ENCODE measurements around the gene PI4KB. TPM values are rescaled to one million over a fixed set of nuclear protein-coding genes. Genes with fewer than 3 reads are reported as not detected.

The PI4KB gene
- total and polyA plus RNA-seq, 2 of the 13 experiments (the other 11 are each of a cell fraction or from before 2014, with no cell fraction given) = 19.5 to 29.3 TPM

DNA sequence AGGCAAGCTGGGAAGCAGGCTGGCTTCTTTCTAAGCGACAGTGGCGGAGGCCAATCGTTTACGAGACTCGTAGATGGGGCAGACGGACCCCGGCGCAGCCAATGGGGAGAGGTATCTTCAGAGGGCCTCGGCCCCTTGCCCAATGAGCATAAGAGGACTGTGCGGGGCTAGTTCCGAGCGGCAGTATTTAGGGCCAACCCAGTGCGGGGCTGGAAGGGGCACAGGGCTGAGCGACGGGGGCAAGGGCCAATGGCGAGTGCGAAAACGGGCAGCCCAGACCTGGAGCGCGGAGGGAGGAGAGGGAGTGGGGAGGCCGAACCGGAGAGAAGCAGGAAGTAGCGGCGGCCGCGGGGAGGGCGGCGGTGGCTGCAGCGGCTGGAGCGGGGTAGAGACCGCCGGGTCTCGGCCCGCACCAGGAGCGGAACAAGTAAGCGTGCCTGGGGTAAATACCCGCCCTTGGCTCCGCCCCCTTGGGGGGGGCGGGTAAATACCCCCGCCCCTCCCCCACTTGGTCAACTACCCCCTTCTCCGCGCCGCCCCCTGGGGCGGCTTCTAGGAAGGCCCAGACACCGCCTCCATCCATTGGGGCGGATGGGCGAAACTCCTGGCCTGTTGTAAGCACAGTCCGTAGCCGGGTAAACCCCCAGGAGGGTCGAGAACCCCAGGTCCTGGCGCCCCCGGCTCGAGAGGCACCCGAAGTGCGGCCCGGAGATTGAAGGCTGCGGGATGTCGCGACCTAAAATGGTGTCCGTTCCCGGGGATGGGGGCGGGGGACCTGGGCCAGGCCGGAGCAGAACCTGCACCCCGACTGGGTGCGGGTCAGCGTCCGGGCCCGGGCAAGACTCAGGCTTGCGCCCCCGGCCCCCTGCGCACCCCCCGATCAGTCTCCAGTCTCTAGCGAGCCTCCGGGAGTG is 45.0 kb downstream of the PI4KB start, which contains the start of gene ZNF687 (continued):
- TF ChIP-seq, protein P1, sequence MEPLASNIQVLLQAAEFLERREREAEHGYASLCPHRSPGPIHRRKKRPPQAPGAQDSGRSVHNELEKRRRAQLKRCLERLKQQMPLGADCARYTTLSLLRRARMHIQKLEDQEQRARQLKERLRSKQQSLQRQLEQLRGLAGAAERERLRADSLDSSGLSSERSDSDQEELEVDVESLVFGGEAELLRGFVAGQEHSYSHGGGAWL (CRISPR knock-in tag; IDR thresholded peaks at IDR 0.05) = peak; percentile 23
- TF ChIP-seq PITX1 (CRISPR knock-in tag; IDR thresholded peaks at IDR 0.05) = no peak
- TF ChIP-seq, protein P2, sequence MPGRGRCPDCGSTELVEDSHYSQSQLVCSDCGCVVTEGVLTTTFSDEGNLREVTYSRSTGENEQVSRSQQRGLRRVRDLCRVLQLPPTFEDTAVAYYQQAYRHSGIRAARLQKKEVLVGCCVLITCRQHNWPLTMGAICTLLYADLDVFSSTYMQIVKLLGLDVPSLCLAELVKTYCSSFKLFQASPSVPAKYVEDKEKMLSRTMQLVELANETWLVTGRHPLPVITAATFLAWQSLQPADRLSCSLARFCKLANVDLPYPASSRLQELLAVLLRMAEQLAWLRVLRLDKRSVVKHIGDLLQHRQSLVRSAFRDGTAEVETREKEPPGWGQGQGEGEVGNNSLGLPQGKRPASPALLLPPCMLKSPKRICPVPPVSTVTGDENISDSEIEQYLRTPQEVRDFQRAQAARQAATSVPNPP (CRISPR knock-in tag; IDR thresholded peaks at IDR 0.05) = no peak
- TF ChIP-seq FOXA1 (IDR thresholded peaks at IDR 0.05) = no peak
- TF ChIP-seq FOXA1 (CRISPR knock-in tag; IDR thresholded peaks at IDR 0.05) = 0 out of 2 replicates have a peak, but pooled peaks have one; percentile 25
- no peak for TF ChIP-seq IRX3 (CRISPR knock-in tag; IDR thresholded peaks at IDR 0.05; ENCODE audit: borderline replicate concordance, low read depth)
- TF ChIP-seq KAT7 (CRISPR knock-in tag; IDR thresholded peaks at IDR 0.05; ENCODE audit: borderline replicate concordance) = peak; percentile 54; the same call in 1 of the 2 replicates
- TF ChIP-seq ZNF546 (CRISPR knock-in tag; conservative IDR thresholded peaks at IDR 0.05) = 0 out of 2 replicates have a peak, but pooled peaks have one; percentile 1
- TF ChIP-seq, protein P3, sequence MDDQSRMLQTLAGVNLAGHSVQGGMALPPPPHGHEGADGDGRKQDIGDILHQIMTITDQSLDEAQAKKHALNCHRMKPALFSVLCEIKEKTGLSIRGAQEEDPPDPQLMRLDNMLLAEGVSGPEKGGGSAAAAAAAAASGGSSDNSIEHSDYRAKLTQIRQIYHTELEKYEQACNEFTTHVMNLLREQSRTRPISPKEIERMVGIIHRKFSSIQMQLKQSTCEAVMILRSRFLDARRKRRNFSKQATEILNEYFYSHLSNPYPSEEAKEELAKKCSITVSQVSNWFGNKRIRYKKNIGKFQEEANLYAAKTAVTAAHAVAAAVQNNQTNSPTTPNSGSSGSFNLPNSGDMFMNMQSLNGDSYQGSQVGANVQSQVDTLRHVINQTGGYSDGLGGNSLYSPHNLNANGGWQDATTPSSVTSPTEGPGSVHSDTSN (CRISPR knock-in tag; IDR thresholded peaks at IDR 0.05; ENCODE audit: borderline replicate concordance) = peak; percentile 99
- TF ChIP-seq SPEN (CRISPR knock-in tag; IDR thresholded peaks at IDR 0.05; ENCODE audit: low read depth) = peak; percentile 56; the same call in 1 of the 2 replicates
- peak in 1 of 2 experiments; percentile 10; a peak in 1 of 4 replicates for TF ChIP-seq KLF16 (CRISPR knock-in tag; IDR thresholded peaks at IDR 0.05)
- TF ChIP-seq LCORL (IDR thresholded peaks at IDR 0.05) = no peak
- no peak for TF ChIP-seq LCORL (CRISPR knock-in tag; IDR thresholded peaks at IDR 0.05)
- TF ChIP-seq ZSCAN20 (CRISPR knock-in tag; IDR thresholded peaks at IDR 0.05; ENCODE audit: borderline replicate concordance) = no peak
- TF ChIP-seq JUND (CRISPR knock-in tag; IDR thresholded peaks at IDR 0.05) = no peak
- TF ChIP-seq, protein P4, sequence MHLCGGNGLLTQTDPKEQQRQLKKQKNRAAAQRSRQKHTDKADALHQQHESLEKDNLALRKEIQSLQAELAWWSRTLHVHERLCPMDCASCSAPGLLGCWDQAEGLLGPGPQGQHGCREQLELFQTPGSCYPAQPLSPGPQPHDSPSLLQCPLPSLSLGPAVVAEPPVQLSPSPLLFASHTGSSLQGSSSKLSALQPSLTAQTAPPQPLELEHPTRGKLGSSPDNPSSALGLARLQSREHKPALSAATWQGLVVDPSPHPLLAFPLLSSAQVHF (CRISPR knock-in tag; IDR thresholded peaks at IDR 0.05) = no peak
- TF ChIP-seq ZNF614 (CRISPR knock-in tag; IDR thresholded peaks at IDR 0.05; ENCODE audit: borderline replicate concordance) = 0 out of 2 replicates have a peak, but pooled peaks have one; percentile 3
- 0 out of 2 replicates have a peak, but pooled peaks have one; percentile 1 for TF ChIP-seq ZNF777 (CRISPR knock-in tag; IDR thresholded peaks at IDR 0.05)
- TF ChIP-seq SETDB1 (CRISPR knock-in tag; IDR thresholded peaks at IDR 0.05; ENCODE audit: borderline replicate concordance) = no peak
- TF ChIP-seq, protein P5, sequence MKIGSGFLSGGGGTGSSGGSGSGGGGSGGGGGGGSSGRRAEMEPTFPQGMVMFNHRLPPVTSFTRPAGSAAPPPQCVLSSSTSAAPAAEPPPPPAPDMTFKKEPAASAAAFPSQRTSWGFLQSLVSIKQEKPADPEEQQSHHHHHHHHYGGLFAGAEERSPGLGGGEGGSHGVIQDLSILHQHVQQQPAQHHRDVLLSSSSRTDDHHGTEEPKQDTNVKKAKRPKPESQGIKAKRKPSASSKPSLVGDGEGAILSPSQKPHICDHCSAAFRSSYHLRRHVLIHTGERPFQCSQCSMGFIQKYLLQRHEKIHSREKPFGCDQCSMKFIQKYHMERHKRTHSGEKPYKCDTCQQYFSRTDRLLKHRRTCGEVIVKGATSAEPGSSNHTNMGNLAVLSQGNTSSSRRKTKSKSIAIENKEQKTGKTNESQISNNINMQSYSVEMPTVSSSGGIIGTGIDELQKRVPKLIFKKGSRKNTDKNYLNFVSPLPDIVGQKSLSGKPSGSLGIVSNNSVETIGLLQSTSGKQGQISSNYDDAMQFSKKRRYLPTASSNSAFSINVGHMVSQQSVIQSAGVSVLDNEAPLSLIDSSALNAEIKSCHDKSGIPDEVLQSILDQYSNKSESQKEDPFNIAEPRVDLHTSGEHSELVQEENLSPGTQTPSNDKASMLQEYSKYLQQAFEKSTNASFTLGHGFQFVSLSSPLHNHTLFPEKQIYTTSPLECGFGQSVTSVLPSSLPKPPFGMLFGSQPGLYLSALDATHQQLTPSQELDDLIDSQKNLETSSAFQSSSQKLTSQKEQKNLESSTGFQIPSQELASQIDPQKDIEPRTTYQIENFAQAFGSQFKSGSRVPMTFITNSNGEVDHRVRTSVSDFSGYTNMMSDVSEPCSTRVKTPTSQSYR (CRISPR knock-in tag; IDR thresholded peaks at IDR 0.05; ENCODE audit: borderline replicate concordance) = peak; percentile 71
- TF ChIP-seq SALL1 (CRISPR knock-in tag; IDR thresholded peaks at IDR 0.05) = peak; percentile 3; the same call in 1 of the 2 replicates
- peak; percentile 80 for TF ChIP-seq CHD2 (IDR thresholded peaks at IDR 0.05; ENCODE audit: low read depth, low read length)

All from HepG2 (cell line).